ENCODE measurements around the gene FNBP1. TPM values are rescaled to one million over a fixed set of nuclear protein-coding genes. Genes with fewer than 3 reads are reported as not detected.

Gene FNBP1
- total RNA-seq, 1 experiment from 2014 or later: 36.5 TPM

DNA sequence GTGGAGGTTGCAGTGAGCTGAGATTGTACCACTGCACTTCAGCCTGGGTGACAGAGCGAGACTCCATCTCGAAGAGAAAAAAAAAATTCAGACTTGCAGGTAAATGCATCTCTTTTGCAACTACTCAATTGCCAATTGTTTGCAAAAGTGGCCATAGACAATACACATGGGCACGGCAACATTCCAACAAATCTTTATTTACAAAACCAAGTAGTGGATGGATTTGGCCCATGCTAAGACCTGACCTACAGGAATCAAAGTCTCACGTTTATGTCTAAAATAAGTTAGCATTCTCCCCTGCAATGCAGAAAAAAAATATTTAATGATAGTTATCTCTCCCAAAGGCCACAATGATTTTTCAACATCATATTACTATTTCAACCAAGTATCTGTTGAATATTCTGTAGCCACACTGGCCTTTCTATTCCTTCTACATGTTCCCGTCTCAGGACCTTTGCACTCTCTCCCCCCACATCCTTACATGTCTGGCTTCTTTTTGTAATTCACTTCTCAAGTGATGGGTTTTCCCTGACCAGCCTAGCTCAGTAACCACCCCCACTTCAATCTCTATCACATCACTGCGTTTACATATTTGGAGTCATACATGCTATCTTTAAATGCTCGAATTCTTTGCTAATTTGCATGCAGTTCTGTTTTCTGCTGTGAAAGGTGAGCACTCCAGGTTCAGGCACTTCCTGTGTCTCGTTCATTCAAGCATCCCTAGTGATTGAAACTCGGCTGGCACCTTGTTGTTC, 54.2 kb downstream of the FNBP1 start:
- H3K4me1 Mint-ChIP-seq: peaks cover 8 to 16% of the 10 kb centered on the region in 2 experiments
- H3K27me3 ChIP-seq (ENCODE audit: insufficient read depth, low read length): no peaks in the 10 kb centered on the region
- no peak overlapping the region for H2AFZ ChIP-seq (ENCODE audit: low read length)
- no peaks in the 10 kb centered on the region for H3K9me3 ChIP-seq (ENCODE audit: control insufficient read depth, low read depth, low read length)
- H4K91ac ChIP-seq (ENCODE audit: insufficient read length, low read depth, low read length): no peak overlapping the region
- H2AK5ac ChIP-seq (ENCODE audit: insufficient read length, low read length): no peak overlapping the region
- no peak for DNase-seq
- H3T11ph ChIP-seq (ENCODE audit: low read length): no peak overlapping the region
- H2BK5ac ChIP-seq (ENCODE audit: insufficient read length, low read length): no peak overlapping the region
- H4K8ac ChIP-seq (replicated peaks; ENCODE audit: insufficient read length, low read depth, low read length): no peak overlapping the region
- peaks cover 2% of the 10 kb centered on the region; the same call in 1 of the 2 replicates for H3K4me1 ChIP-seq (ENCODE audit: insufficient read depth, low read length)
- no peaks in the 10 kb centered on the region for H3K23me2 ChIP-seq (ENCODE audit: insufficient read length, low read depth, low read length, poor library complexity, severe bottlenecking)
- H3K56ac ChIP-seq (ENCODE audit: insufficient read length, low read depth, low read length): no peak overlapping the region
- no CpG with 5 or more reads among the region's 9 CpGs for WGBS (ENCODE audit: extremely low coverage, insufficient read length, low lambda C conversion rate)
- H3K9ac ChIP-seq (ENCODE audit: extremely low read depth, insufficient read length, low read length): no peak overlapping the region
- H3K36me3 Mint-ChIP-seq (ENCODE audit: insufficient read depth in 1 of 3, low read depth in 3 of 3): peaks cover 5 to 7% (median 7%) of the 10 kb centered on the region in 3 experiments; a peak in 5 of 7 replicates
- H3K79me1 ChIP-seq (ENCODE audit: insufficient read depth, low read depth, low read length, poor library complexity, severe bottlenecking): no peaks in the 10 kb centered on the region
- no peak overlapping the region for H3K4ac ChIP-seq (ENCODE audit: low read depth, low read length)
- no peak overlapping the region for H2BK15ac ChIP-seq (ENCODE audit: low read depth, low read length)
- no peak overlapping the region for H2BK20ac ChIP-seq (ENCODE audit: low read depth, low read length, poor library complexity, severe bottlenecking)
- H3K4me2 ChIP-seq (ENCODE audit: insufficient read depth, insufficient read length, low read length): no peak overlapping the region
- no peak for TF ChIP-seq CTCF (conservative IDR thresholded peaks at IDR 0.05)
- no peak overlapping the region for H2BK12ac ChIP-seq (ENCODE audit: insufficient read length, low read depth, low read length)
- no peaks in the 10 kb centered on the region for H3K79me2 ChIP-seq (ENCODE audit: insufficient read depth, low read length)
- no peak overlapping the region for H2BK120ac ChIP-seq (ENCODE audit: low read depth, low read length, poor library complexity, severe bottlenecking)
- no peak overlapping the region for H4K5ac ChIP-seq (ENCODE audit: insufficient read length, low read depth, low read length)
- H3K18ac ChIP-seq (ENCODE audit: insufficient read length, low read depth, low read length): no peak overlapping the region
- peak overlapping the region; percentile 13 for H3K27ac ChIP-seq (ENCODE audit: insufficient read length, low read depth, low read length)
- no peak overlapping the region for H3K4me3 Mint-ChIP-seq
- no peak overlapping the region for H3K23ac ChIP-seq (ENCODE audit: insufficient read length, low read depth, low read length)
- H3K27me3 Mint-ChIP-seq (ENCODE audit: low read depth): no peaks in the 10 kb centered on the region
- H3K9me3 Mint-ChIP-seq: no peaks in the 10 kb centered on the region
- H3K27ac Mint-ChIP-seq: peak overlapping the region in 1 of 3 experiments; percentile 77; a peak in 3 of 7 replicates
- H4K20me1 ChIP-seq (ENCODE audit: control insufficient read depth, insufficient read depth, insufficient read length): no peaks in the 10 kb centered on the region
- H3K14ac ChIP-seq (ENCODE audit: insufficient read depth, low read length): no peak overlapping the region
